ENCODE results near the gene RNF168. TPM values are rescaled to one million over a fixed set of nuclear protein-coding genes. Genes with fewer than 3 reads are reported as not detected.
"Not testable (repeated sequence)": the region's sequence is repeated elsewhere in the genome, so short reads cannot be mapped to it uniquely, and the experiment has no call there.

RNF168 gene
- total RNA-seq, 1 experiment from 2014 or later = 66.1 TPM

- CTCF ChIA-PET = no interaction called here
- H3K4me1 Mint-ChIP-seq = peaks cover 14% of the 10 kb centered on the region
- H3K36me3 Mint-ChIP-seq = peaks cover 4% of the 10 kb centered on the region
- H3K9me3 Mint-ChIP-seq = no peaks in the 10 kb centered on the region
- H3K4me3 Mint-ChIP-seq = no peak overlapping the region
- DNase-seq (ENCODE audit: low spot score) (no peak), ATAC-seq (no peak)
- H3K27ac Mint-ChIP-seq = peak overlapping the region; percentile 33; the same call in 1 of the 2 replicates
- POLR2A ChIA-PET = no interaction called here
- TF ChIP-seq RORB (CRISPR knock-in tag; IDR thresholded peaks at IDR 0.05) = no peak
- TF ChIP-seq NFATC4 (CRISPR knock-in tag; IDR thresholded peaks at IDR 0.05) = no peak
- no peak for TF ChIP-seq ARID4B (CRISPR knock-in tag; IDR thresholded peaks at IDR 0.05; ENCODE audit: borderline replicate concordance)
- TF ChIP-seq ERG (CRISPR knock-in tag; IDR thresholded peaks at IDR 0.05) = no peak
- TF ChIP-seq ZNF232 (CRISPR knock-in tag; IDR thresholded peaks at IDR 0.05) = no peak
- TF ChIP-seq E2F1 (CRISPR knock-in tag; IDR thresholded peaks at IDR 0.05) = no peak
- TF ChIP-seq ATF1 (CRISPR knock-in tag; IDR thresholded peaks at IDR 0.05) = no peak
- no peak for TF ChIP-seq PRRX2 (CRISPR knock-in tag; IDR thresholded peaks at IDR 0.05)
- TF ChIP-seq AR (CRISPR knock-in tag; IDR thresholded peaks at IDR 0.05) = no peak
- no peak for TF ChIP-seq E2F4 (CRISPR knock-in tag; IDR thresholded peaks at IDR 0.05; ENCODE audit: borderline replicate concordance, low read depth)
- TF ChIP-seq ELF4 (CRISPR knock-in tag; IDR thresholded peaks at IDR 0.05; ENCODE audit: low read depth) = no peak
- no peak for TF ChIP-seq JUN (CRISPR knock-in tag; IDR thresholded peaks at IDR 0.05)
- no peak for TF ChIP-seq CDX4 (CRISPR knock-in tag; IDR thresholded peaks at IDR 0.05; ENCODE audit: borderline replicate concordance)
- no peak for TF ChIP-seq NFYB (CRISPR knock-in tag; conservative IDR thresholded peaks at IDR 0.05; ENCODE audit: low read depth)
- TF ChIP-seq HMGA2 (CRISPR knock-in tag; IDR thresholded peaks at IDR 0.05) = no peak
- no peak for TF ChIP-seq ZNF219 (CRISPR knock-in tag; IDR thresholded peaks at IDR 0.05; ENCODE audit: borderline replicate concordance)
- TF ChIP-seq ZNF396 (CRISPR knock-in tag; IDR thresholded peaks at IDR 0.05; ENCODE audit: borderline replicate concordance) = no peak
- TF ChIP-seq ZNF121 (CRISPR knock-in tag; IDR thresholded peaks at IDR 0.05) = no peak
- no peak for TF ChIP-seq EMX1 (CRISPR knock-in tag; IDR thresholded peaks at IDR 0.05)
- TF ChIP-seq SP1 (CRISPR knock-in tag; conservative IDR thresholded peaks at IDR 0.05) = no peak
- H3K27me3 Mint-ChIP-seq (ENCODE audit: low read depth) = no peaks in the 10 kb centered on the region
Measured at GRCh38 chr3:196428041-196428440, 75.5 kb downstream of the RNF168 start.

GRCh38 chr3:196424421-196424820 is 79.1 kb downstream of the RNF168 start:
- H3K27ac Mint-ChIP-seq; DNase-seq (ENCODE audit: low spot score); H3K27me3 Mint-ChIP-seq (ENCODE audit: low read depth); H3K4me3 Mint-ChIP-seq; CTCF ChIA-PET; POLR2A ChIA-PET; ATAC-seq; H3K9me3 Mint-ChIP-seq; H3K36me3 Mint-ChIP-seq: not testable (repeated sequence)
- H3K4me1 Mint-ChIP-seq = peaks cover 22% of the 10 kb centered on the region
